A549 (cell line): ENCODE data around the gene LOXL4. TPM values are rescaled to one million over a fixed set of nuclear protein-coding genes. Genes with fewer than 3 reads are reported as not detected.

Experiments used
- ATAC-seq, 2 experiments: fragments of 200-7000 bp in 1 of 2; fragments of >200 bp in 1 of 2; cut with Nextera tagmentation in 1 of 2; cut with Tn5 transposase in 1 of 2; 3 replicates each; pipeline versions ENCODE4 v1.8.0 to v1.9.1; 2018 to 2020; ENCODE audit warnings: mild to moderate bottlenecking in 1 of 2, moderate library complexity in 1 of 2
- CTCF ChIA-PET: fragments of 300-600 bp; sonication (Branson Sonifier 250); formaldehyde crosslinking; extraction: SDS; loops from one replicate; lab custom pipeline; 2021; ENCODE audit warnings: antibody characterized with exemption, inconsistent platforms; lab: Yijun Ruan, JAX
- POLR2A ChIA-PET: fragments of 350-600 bp; formaldehyde crosslinking; extraction: SDS; loops from one replicate; lab custom pipeline; 2021; ENCODE audit warnings: antibody characterized with exemption, inconsistent platforms; lab: Yijun Ruan, JAX
- DNase-seq, 2 experiments: peaks; one replicate each; pipeline versions ENCODE4 v3.0.0 to v3.0.0-alpha.2; 2011 to 2016; ENCODE audit warnings: low read depth in 1 of 2, low spot score in 1 of 2
- FAIRE-seq: peaks from 2 replicates; lab custom pipeline; 2011; peaks lifted over from hg19 to GRCh38; lab: Jason Lieb, UNC
- H3K27ac ChIP-seq, 2 experiments: fragments of >200 bp; sonication (Bioruptor Twin); formaldehyde crosslinking; 3 replicates each; pipeline ENCODE4 v1.5.1; 2016 to 2017
- H3K4me1 ChIP-seq: fragments of >200 bp; sonication (Bioruptor Twin); formaldehyde crosslinking; 3 replicates; pipeline ENCODE4 v1.6.1; 2016
- H3K4me2 ChIP-seq: fragments of >200 bp; sonication (Bioruptor Twin); formaldehyde crosslinking; 3 replicates; pipeline ENCODE4 v1.6.1; 2016
- H3K4me3 ChIP-seq: fragments of >200 bp; sonication (Bioruptor Twin); formaldehyde crosslinking; 3 replicates; pipeline ENCODE4 v1.5.1; 2016
- H3K9me3 ChIP-seq: fragments of >200 bp; sonication (Bioruptor Twin); formaldehyde crosslinking; 3 replicates; pipeline ENCODE4 v1.6.1; 2016
- CHD4 ChIP-seq: fragments of 200-600 bp; sonication (generic); IDR thresholded peaks from 2 replicates; pipeline ENCODE4 v1.6.1; 2016; ENCODE audit warnings: antibody characterized with exemption, mild to moderate bottlenecking, borderline replicate concordance
- EHMT2 ChIP-seq: fragments of 200-600 bp; sonication (generic); IDR thresholded peaks from 2 replicates; pipeline ENCODE4 v1.6.1; 2016; ENCODE audit warnings: antibody characterized with exemption, low read depth, mild to moderate bottlenecking, moderate library complexity
- FOSL2 ChIP-seq, 2 experiments: fragments of 450-650 bp in 1 of 2; fragments of >200 bp in 1 of 2; sonication (Bioruptor Twin) in 1 of 2; formaldehyde crosslinking; IDR thresholded peaks; 2 replicates each; pipeline versions ENCODE4 v1.5.0 to v1.6.1; 2016 to 2020; ENCODE audit warnings: mild to moderate bottlenecking in 1 of 2, moderate library complexity in 1 of 2
- GATA3 ChIP-seq: IDR thresholded peaks from 2 replicates; pipeline ENCODE4 v1.6.1; 2012; ENCODE audit warnings: borderline replicate concordance
- HEYL ChIP-seq: fragments of 250-450 bp; sonication (Bioruptor Pico); IDR thresholded peaks from 2 replicates; pipeline ENCODE4 v1.8.0; 2021; ENCODE audit warnings: mild to moderate bottlenecking, moderate library complexity
- HOXA7 ChIP-seq: fragments of 250-450 bp; sonication (Bioruptor Pico); IDR thresholded peaks from 2 replicates; pipeline ENCODE4 v1.5.0; 2020; ENCODE audit warnings: mild to moderate bottlenecking, moderate library complexity
- JUN ChIP-seq, 2 experiments: fragments of >200 bp; sonication (Bioruptor Twin); formaldehyde crosslinking; IDR thresholded peaks; 2 replicates in 1 of 2; 3 replicates in 1 of 2; pipeline ENCODE4 v1.6.1; 2016 to 2017
- KDM1A ChIP-seq: fragments of 200-600 bp; sonication (generic); IDR thresholded peaks from 2 replicates; pipeline ENCODE4 v1.6.1; 2016; ENCODE audit warnings: low read depth, mild to moderate bottlenecking
- MAZ ChIP-seq: fragments of 150-350 bp; IDR thresholded peaks from 2 replicates; pipeline ENCODE4 v1.6.1; 2014; ENCODE audit warnings: antibody characterized with exemption, low read depth, low read length, borderline replicate concordance
- NR3C1 ChIP-seq: fragments of >200 bp; sonication (Bioruptor Twin); formaldehyde crosslinking; IDR thresholded peaks from 3 replicates; pipeline ENCODE4 v1.6.1; 2017
- RNF2 ChIP-seq: fragments of 200-600 bp; sonication (generic); IDR thresholded peaks from 2 replicates; pipeline ENCODE4 v1.6.1; 2016; ENCODE audit warnings: low read depth, mild to moderate bottlenecking, antibody characterized with exemption, moderate library complexity, borderline replicate concordance
- TP53 ChIP-seq: fragments of 250-450 bp; sonication (Bioruptor Pico); IDR thresholded peaks from 2 replicates; pipeline ENCODE4 v1.5.0; 2021; ENCODE audit warnings: mild to moderate bottlenecking, moderate library complexity
- ZC3H11A ChIP-seq: fragments of 450-650 bp; IDR thresholded peaks from 2 replicates; pipeline ENCODE4 v1.6.1; 2014; ENCODE audit warnings: antibody characterized with exemption, mild to moderate bottlenecking
- ZFP36 ChIP-seq: fragments of 450-650 bp; IDR thresholded peaks from 2 replicates; pipeline ENCODE4 v1.6.1; 2014; ENCODE audit warnings: borderline replicate concordance; ENCODE audit not compliant: partially characterized antibody
- ZSCAN20 ChIP-seq: fragments of 250-450 bp; sonication (Bioruptor Pico); IDR thresholded peaks from 2 replicates; pipeline ENCODE4 v1.8.0; 2022; ENCODE audit warnings: mild to moderate bottlenecking, moderate library complexity
- WGBS: methylation state at CpG from one replicate; pipeline ENCODE4 v1.1.6; 2017; ENCODE audit errors: missing lambda C conversion rate; 5-methylcytosine and 5-hydroxymethylcytosine counted together
- polyA plus RNA-seq, 4 experiments: library from polyadenylated mRNA; depleted of rRNA in 3 of 4; stranded (reverse); fragments of >200 nt; fragmentation: RNase III in 1 of 4; extraction: RNeasy Plus Mini Kit Qiagen cat#74134 plus additional on column Dnase treatment in 1 of 4; gene quantifications; 2 replicates in 3 of 4; 3 replicates in 1 of 4; pipeline ENCODE4 v1.2.3, GENCODE V29; 2011 to 2017
- TF ChIP-seq, protein P1 (sequence below): IDR thresholded peaks from 2 replicates; pipeline ENCODE4 v1.6.1; 2012
- TF ChIP-seq, protein P2 (sequence below): fragments of 250-450 bp; sonication (Bioruptor Pico); IDR thresholded peaks from 2 replicates; pipeline ENCODE4 v1.5.0; 2020; ENCODE audit warnings: low read depth, mild to moderate bottlenecking, moderate library complexity
- TF ChIP-seq, protein P3 (sequence below): fragments of 200-600 bp; sonication (generic); IDR thresholded peaks from 2 replicates; pipeline ENCODE4 v1.6.1; 2016; ENCODE audit warnings: antibody characterized with exemption, mild to moderate bottlenecking, moderate library complexity
- TF ChIP-seq, protein P4 (sequence below): IDR thresholded peaks from 2 replicates; pipeline ENCODE4 v1.6.1; 2012
- TF ChIP-seq, protein P5 (sequence below): fragments of 250-450 bp; sonication (Bioruptor Pico); IDR thresholded peaks from 2 replicates; pipeline ENCODE4 v1.5.0; 2021; ENCODE audit warnings: mild to moderate bottlenecking, moderate library complexity, borderline replicate concordance

The LOXL4 gene
- polyA plus RNA-seq, 2 of the 4 experiments (the other 2 are of a cell fraction) = 1.6 to 2.1 TPM

DNA sequence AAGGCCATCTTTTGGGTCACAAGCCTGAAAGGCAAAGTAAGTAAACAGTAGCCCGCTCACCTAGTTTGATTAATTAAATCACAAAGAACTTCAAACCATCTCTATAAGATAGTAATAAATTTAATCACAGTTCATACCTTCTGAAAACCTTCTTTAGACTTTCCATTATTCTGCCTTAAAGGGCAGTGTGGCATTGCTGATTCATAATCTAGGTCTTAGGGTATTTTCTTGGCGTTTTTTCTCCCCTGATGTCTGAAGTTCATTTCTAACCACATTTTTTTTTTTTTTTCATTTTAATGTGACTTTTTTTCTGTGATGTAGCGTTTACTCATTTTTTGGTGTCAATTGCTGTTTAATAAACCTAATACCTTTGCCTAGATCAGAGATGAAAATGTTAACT, 27.5 kb downstream of the LOXL4 start:
- CTCF ChIA-PET = interaction anchor here (8.5 kb wide), 1 partner anchor 69 kb away, joined by 68 read pairs; no protein-coding TSS in a partner anchor
- Histone ChIP-seq H3K4me1 (no peaks in the 10 kb centered on the region), H3K27ac (no peak overlapping the region), H3K4me2 (no peak overlapping the region), H3K4me3 (no peak overlapping the region), H3K9me3 (no peaks in the 10 kb centered on the region)
- no peak for DNase-seq
- TF ChIP-seq MAZ (no peak), TP53 (CRISPR knock-in tag) (no peak)
- WGBS = 89% methylated on average over 3 of the region's 3 CpGs
- no peak for FAIRE-seq
- POLR2A ChIA-PET = no interaction called here
- ATAC-seq = no peak

DNA sequence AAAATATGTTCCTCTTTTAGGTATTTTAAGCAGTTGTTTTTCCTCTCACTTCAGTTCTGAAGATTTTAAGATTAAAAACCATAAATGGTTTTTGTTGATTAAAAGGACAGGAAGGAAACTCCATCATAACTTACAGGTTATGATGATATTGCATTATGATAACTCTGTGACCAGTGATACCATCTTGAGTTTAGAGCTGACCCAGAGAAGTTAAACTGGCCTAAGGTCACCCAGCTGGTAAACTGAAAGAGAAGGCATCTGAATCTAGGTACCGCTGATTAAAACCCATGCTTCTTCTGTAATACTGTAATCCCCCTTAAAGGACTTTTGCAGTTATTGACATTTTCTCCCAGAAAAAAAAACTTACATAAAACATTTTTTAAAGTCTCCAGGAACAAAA, 29.6 kb downstream of the LOXL4 start:
- no peak overlapping the region for H3K27ac ChIP-seq
- no peak overlapping the region for H3K4me3 ChIP-seq
- TF ChIP-seq EHMT2 (no peak), GATA3 (no peak), HEYL (CRISPR knock-in tag) (no peak), KDM1A (no peak), RNF2 (no peak), HOXA7 (CRISPR knock-in tag) (no peak)
- TF ChIP-seq, protein P1, sequence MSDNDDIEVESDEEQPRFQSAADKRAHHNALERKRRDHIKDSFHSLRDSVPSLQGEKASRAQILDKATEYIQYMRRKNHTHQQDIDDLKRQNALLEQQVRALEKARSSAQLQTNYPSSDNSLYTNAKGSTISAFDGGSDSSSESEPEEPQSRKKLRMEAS = no peak
- TF ChIP-seq, protein P2, sequence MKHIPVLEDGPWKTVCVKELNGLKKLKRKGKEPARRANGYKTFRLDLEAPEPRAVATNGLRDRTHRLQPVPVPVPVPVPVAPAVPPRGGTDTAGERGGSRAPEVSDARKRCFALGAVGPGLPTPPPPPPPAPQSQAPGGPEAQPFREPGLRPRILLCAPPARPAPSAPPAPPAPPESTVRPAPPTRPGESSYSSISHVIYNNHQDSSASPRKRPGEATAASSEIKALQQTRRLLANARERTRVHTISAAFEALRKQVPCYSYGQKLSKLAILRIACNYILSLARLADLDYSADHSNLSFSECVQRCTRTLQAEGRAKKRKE (CRISPR knock-in tag) = no peak
- TF ChIP-seq, protein P3, sequence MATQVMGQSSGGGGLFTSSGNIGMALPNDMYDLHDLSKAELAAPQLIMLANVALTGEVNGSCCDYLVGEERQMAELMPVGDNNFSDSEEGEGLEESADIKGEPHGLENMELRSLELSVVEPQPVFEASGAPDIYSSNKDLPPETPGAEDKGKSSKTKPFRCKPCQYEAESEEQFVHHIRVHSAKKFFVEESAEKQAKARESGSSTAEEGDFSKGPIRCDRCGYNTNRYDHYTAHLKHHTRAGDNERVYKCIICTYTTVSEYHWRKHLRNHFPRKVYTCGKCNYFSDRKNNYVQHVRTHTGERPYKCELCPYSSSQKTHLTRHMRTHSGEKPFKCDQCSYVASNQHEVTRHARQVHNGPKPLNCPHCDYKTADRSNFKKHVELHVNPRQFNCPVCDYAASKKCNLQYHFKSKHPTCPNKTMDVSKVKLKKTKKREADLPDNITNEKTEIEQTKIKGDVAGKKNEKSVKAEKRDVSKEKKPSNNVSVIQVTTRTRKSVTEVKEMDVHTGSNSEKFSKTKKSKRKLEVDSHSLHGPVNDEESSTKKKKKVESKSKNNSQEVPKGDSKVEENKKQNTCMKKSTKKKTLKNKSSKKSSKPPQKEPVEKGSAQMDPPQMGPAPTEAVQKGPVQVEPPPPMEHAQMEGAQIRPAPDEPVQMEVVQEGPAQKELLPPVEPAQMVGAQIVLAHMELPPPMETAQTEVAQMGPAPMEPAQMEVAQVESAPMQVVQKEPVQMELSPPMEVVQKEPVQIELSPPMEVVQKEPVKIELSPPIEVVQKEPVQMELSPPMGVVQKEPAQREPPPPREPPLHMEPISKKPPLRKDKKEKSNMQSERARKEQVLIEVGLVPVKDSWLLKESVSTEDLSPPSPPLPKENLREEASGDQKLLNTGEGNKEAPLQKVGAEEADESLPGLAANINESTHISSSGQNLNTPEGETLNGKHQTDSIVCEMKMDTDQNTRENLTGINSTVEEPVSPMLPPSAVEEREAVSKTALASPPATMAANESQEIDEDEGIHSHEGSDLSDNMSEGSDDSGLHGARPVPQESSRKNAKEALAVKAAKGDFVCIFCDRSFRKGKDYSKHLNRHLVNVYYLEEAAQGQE = no peak
- no peak for DNase-seq
- no peak overlapping the region for H3K4me2 ChIP-seq
- H3K4me1 ChIP-seq = no peaks in the 10 kb centered on the region
- ChIA-PET CTCF (interaction anchor here (8.5 kb wide), 1 partner anchor 71 kb away, joined by 68 read pairs; no protein-coding TSS in a partner anchor), POLR2A (no interaction called here)
- no peak for FAIRE-seq
- no peaks in the 10 kb centered on the region for H3K9me3 ChIP-seq
- 96% methylated on average over 1 of the region's 1 CpG for WGBS
- no peak for ATAC-seq

DNA sequence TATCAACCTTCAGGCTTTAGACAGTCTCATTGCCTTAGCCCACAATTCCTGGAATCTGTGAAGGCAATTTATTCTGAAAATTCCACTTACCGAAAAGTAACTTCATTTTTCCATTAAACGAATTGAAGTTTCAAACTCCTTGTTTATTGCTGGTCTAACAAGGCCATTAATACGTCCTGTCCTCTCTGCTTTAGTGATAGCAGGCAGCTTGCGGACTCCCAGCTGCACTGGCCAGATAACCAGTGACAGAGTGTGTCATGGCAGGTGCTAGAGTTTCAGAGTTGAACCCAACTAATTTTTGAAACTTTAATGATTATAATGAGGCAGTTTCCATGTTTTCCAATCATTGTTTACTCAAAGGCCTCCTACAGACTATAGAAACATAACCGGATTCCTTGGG, 31.1 kb downstream of the LOXL4 start:
- Histone ChIP-seq H3K4me1 (no peaks in the 10 kb centered on the region), H3K27ac (no peak overlapping the region), H3K4me3 (no peak overlapping the region), H3K9me3 (no peaks in the 10 kb centered on the region), H3K4me2 (no peak overlapping the region)
- POLR2A ChIA-PET = no interaction called here
- FAIRE-seq (no peak), ATAC-seq (no peak), DNase-seq (no peak)
- CTCF ChIA-PET = no interaction called here
- WGBS = 81% methylated on average over 5 of the region's 5 CpGs
- no peak for TF ChIP-seq ZFP36
- no peak for TF ChIP-seq CHD4
- TF ChIP-seq, protein P4, sequence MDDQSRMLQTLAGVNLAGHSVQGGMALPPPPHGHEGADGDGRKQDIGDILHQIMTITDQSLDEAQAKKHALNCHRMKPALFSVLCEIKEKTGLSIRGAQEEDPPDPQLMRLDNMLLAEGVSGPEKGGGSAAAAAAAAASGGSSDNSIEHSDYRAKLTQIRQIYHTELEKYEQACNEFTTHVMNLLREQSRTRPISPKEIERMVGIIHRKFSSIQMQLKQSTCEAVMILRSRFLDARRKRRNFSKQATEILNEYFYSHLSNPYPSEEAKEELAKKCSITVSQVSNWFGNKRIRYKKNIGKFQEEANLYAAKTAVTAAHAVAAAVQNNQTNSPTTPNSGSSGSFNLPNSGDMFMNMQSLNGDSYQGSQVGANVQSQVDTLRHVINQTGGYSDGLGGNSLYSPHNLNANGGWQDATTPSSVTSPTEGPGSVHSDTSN = no peak
- TF ChIP-seq, protein P5, sequence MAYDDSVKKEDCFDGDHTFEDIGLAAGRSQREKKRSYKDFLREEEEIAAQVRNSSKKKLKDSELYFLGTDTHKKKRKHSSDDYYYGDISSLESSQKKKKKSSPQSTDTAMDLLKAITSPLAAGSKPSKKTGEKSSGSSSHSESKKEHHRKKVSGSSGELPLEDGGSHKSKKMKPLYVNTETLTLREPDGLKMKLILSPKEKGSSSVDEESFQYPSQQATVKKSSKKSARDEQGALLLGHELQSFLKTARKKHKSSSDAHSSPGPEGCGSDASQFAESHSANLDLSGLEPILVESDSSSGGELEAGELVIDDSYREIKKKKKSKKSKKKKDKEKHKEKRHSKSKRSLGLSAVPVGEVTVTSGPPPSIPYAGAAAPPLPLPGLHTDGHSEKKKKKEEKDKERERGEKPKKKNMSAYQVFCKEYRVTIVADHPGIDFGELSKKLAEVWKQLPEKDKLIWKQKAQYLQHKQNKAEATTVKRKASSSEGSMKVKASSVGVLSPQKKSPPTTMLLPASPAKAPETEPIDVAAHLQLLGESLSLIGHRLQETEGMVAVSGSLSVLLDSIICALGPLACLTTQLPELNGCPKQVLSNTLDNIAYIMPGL (CRISPR knock-in tag) = no peak
- no peak for TF ChIP-seq JUN (IDR thresholded peaks at IDR 0.05)
- TF ChIP-seq, protein P3 = no peak
- TF ChIP-seq FOSL2 (IDR thresholded peaks at IDR 0.05) = no peak
- no peak for TF ChIP-seq FOSL2 (CRISPR knock-in tag; IDR thresholded peaks at IDR 0.05)
- TF ChIP-seq ZSCAN20 (CRISPR knock-in tag) = no peak
- no peak for TF ChIP-seq NR3C1
- no peak for TF ChIP-seq ZC3H11A
